ENCODE results near the gene IFFO2.

Gene IFFO2

DNA sequence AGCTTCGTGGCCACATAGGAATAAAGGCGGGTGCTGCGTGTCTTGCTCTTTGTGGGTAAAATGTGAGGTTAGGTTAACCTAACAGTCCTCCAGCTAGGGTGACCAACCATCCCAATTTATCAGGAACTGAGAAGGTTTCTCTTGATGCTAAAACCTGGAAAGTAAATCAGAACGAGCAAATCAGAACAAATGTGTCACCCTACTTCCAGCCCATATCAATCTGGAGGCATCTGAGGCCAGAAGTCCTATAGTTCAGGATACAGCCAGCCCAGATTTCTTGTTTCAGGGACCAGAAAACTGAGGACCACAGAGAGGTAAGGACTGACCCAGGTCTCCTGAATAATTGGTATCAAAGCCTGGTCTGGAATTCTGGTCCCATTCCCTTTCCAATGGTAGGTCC is 3.1 kb upstream of the IFFO2 start:
- Histone ChIP-seq H3K36me3 (ENCODE audit: control insufficient read depth, insufficient read depth, low read length) (no peaks in the 10 kb centered on the region), H3K4me3 (ENCODE audit: extremely low read depth, insufficient read depth, low read length, poor library complexity, severe bottlenecking) (no peak overlapping the region), H3K27ac (ENCODE audit: low read depth, low read length, severe bottlenecking) (no peak overlapping the region), H3K9me3 (ENCODE audit: control insufficient read depth, low read length) (no peaks in the 10 kb centered on the region), H3K4me1 (ENCODE audit: control insufficient read depth, insufficient read depth, low read length, poor library complexity, severe bottlenecking) (peaks cover 25% of the 10 kb centered on the region)
- WGBS, 2 experiments (ENCODE audit: insufficient coverage in 2 of 2), result 71 to 85% methylated on average over 1 to 2 of the region's 4 CpGs

DNA sequence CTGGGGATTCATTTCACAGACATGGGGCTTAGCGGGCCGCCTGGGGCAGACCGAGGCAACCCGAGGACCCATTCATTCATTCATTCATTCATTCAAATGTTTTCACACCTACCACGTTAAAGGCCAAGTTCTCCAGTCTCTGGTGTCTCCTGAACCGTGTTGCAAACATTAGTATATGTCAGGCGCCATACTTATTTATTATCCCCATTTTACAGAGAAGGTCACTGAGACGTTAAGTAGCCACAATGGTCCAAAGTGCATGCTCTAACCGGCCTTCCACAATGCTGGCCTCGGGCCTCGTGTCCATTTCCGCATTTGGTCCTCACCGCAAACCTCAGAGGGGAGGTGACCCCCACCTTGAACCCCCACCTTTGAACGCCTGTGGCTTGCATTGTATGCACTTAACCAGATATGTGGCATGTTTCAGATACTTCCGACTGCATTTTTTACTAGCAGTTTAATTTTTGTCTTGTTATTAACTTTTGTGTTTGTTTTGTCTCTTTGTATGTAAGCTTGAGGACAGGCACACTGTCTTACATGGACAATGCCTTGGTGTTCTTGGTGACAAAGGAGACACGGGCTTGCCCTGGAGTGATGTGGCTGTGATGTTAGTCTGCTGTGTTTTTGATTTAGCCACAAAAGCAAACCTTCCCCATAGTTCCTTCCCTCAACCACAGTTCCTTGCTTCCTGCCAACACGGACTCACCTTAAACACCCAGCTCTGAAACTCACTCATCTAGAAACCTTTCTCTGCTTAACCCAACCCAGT is 1.2 kb upstream of the IFFO2 start:
- no peak overlapping the region for H3K27ac ChIP-seq (ENCODE audit: low read depth, low read length, severe bottlenecking)
- H3K9me3 ChIP-seq (ENCODE audit: control insufficient read depth, low read length), result no peaks in the 10 kb centered on the region
- H3K36me3 ChIP-seq (ENCODE audit: control insufficient read depth, insufficient read depth, low read length), result peaks cover 3% of the 10 kb centered on the region
- H3K4me3 ChIP-seq (ENCODE audit: extremely low read depth, insufficient read depth, low read length, poor library complexity, severe bottlenecking), result peak overlapping the region; percentile 67
- H3K4me1 ChIP-seq (ENCODE audit: control insufficient read depth, insufficient read depth, low read length, poor library complexity, severe bottlenecking), result peaks cover 29% of the 10 kb centered on the region
- WGBS, 2 experiments (ENCODE audit: insufficient coverage in 2 of 2), result 78 to 81% methylated on average over 14 to 15 of the region's 17 CpGs

DNA sequence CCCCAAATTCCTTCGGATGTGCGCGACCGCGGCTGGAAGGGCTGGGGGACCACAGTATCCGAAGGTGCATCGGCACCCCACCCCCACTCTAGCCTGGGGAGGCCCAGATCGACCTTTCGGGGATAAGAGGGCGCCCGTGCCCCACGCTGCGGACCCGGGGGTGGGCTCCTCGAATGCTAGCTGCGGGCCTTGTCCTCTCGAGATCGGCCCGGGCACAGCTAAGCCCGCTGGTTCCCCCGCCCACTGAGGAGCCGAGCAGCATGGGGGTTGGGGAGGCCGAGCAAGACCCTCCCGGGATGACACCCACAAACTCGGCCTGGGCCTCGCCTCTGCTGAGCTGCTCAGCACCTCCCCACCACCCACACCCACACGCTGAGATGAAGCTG is 653 bp upstream of the IFFO2 start:
- H3K4me1 ChIP-seq (ENCODE audit: control insufficient read depth, insufficient read depth, low read length, poor library complexity, severe bottlenecking), result peaks cover 24% of the 10 kb centered on the region
- H3K4me3 ChIP-seq (ENCODE audit: extremely low read depth, insufficient read depth, low read length, poor library complexity, severe bottlenecking), result peak overlapping the region; percentile 67
- H3K27ac ChIP-seq (ENCODE audit: low read depth, low read length, severe bottlenecking), result peak overlapping the region; percentile 49
- WGBS, 2 experiments (ENCODE audit: insufficient coverage in 2 of 2), result 4 to 14% methylated on average over 4 to 21 of the region's 27 CpGs
- H3K9me3 ChIP-seq (ENCODE audit: control insufficient read depth, low read length), result no peaks in the 10 kb centered on the region
- peaks cover 3% of the 10 kb centered on the region for H3K36me3 ChIP-seq (ENCODE audit: control insufficient read depth, insufficient read depth, low read length)

DNA sequence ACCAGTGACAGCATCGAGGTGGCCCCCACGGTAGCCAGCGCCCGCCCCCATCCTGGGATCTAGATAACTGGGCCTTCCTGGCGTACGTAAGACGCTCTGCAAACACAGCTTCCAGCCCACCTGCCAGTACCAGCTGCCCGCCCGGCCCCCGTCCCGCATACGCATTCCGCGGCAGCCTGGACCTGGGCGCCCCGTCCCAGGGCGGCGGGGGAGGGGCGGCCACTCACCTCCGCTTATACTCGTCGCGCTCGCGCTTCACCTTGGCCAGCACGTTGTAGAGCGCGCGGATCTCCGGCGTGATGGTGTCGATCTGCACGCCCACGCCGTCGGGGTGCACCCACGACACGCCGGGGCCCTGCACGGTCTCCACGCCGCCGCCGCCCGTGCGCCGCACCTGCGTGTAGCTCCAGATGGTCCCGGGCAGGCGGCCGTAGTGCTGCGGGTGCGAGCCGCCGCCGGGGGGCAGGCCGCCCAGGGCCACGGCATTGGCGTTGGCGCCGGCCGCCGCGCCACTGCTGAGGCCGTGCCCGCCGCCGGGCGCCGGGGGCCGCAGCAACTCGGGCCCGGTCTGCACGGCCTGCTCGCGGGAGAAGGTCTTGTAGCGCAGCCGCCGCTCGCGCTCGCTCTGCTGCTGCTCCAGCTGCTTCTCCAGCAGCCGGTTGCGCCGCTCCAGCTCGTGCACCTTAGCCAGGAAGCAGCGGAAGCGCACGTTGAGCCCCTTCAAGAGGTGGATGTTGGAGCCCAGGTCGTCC is 859 bp downstream of the IFFO2 start:
- 2% methylated on average over 71 to 81 of the region's 90 CpGs for WGBS, 2 experiments (ENCODE audit: insufficient coverage in 2 of 2)
- H3K4me3 ChIP-seq (ENCODE audit: extremely low read depth, insufficient read depth, low read length, poor library complexity, severe bottlenecking), result peak overlapping the region; percentile 67
- peaks cover 3% of the 10 kb centered on the region for H3K36me3 ChIP-seq (ENCODE audit: control insufficient read depth, insufficient read depth, low read length)
- no peaks in the 10 kb centered on the region for H3K9me3 ChIP-seq (ENCODE audit: control insufficient read depth, low read length)
- H3K27ac ChIP-seq (ENCODE audit: low read depth, low read length, severe bottlenecking), result no peak overlapping the region
- H3K4me1 ChIP-seq (ENCODE audit: control insufficient read depth, insufficient read depth, low read length, poor library complexity, severe bottlenecking), result peaks cover 33% of the 10 kb centered on the region

DNA sequence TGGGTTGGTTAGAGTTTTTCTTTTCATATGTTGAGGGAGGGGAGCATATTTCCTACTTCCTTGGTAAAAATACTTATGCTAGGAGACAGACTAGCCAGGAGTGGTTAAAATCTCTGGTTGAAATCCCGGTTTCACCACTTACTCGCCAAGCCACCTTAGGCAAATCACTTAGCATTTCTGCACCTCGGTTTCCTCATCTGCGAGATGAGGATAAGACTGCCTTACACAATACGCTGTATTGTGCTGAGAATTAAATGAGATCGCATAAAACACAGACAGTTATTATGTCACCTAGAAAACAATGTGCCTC is 1.4 kb downstream of the IFFO2 start:
- peak overlapping the region; percentile 67 for H3K4me3 ChIP-seq (ENCODE audit: extremely low read depth, insufficient read depth, low read length, poor library complexity, severe bottlenecking)
- no peaks in the 10 kb centered on the region for H3K9me3 ChIP-seq (ENCODE audit: control insufficient read depth, low read length)
- WGBS, 2 experiments (ENCODE audit: insufficient coverage in 2 of 2), result 45 to 47% methylated on average over 3 to 6 of the region's 6 CpGs
- peaks cover 3% of the 10 kb centered on the region for H3K36me3 ChIP-seq (ENCODE audit: control insufficient read depth, insufficient read depth, low read length)
- H3K4me1 ChIP-seq (ENCODE audit: control insufficient read depth, insufficient read depth, low read length, poor library complexity, severe bottlenecking), result peaks cover 38% of the 10 kb centered on the region
- peak overlapping the region; percentile 59 for H3K27ac ChIP-seq (ENCODE audit: low read depth, low read length, severe bottlenecking)

DNA sequence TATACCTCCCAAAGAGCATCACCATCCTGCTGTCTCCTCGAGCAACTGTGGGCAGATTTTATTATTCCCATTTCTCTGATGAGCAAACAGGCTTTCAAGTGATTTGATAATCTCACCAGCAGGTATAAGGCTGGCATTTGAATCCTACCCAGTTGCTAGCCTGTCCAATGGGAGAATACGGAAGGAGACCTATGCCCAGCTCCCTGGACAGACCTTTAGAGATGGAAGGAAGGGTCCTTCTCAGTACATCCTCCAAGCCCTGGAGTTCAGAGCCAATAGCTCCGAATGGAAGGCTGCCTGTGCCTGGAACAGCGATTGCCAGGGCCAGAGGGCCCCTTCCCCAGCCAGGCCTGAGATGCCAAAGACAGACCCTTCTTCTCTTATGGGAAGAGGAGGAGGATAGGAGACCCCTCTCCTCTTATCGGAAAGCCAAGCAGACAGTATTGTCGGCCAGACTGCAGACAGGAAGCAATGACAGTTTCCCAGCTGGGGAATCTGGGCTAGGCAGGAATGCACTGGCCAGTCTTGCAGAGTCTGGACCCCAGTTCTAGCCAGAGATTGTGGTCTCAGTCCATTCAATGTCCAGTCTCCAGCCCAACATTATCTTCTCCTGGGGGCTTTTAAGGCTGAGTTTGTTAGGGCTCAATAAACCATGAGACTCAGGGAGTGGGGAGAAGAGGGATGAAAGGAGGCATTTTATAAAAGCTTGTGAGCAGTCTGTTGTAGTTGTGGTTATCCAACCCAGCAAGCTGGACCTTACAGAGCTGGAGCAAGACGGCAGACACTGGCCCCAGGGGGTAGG is 2.0 kb downstream of the IFFO2 start:
- Histone ChIP-seq H3K36me3 (ENCODE audit: control insufficient read depth, insufficient read depth, low read length) (peaks cover 3% of the 10 kb centered on the region), H3K4me3 (ENCODE audit: extremely low read depth, insufficient read depth, low read length, poor library complexity, severe bottlenecking) (peak overlapping the region; percentile 67), H3K27ac (ENCODE audit: low read depth, low read length, severe bottlenecking) (peak overlapping the region; percentile 59), H3K4me1 (ENCODE audit: control insufficient read depth, insufficient read depth, low read length, poor library complexity, severe bottlenecking) (peaks cover 39% of the 10 kb centered on the region), H3K9me3 (ENCODE audit: control insufficient read depth, low read length) (no peaks in the 10 kb centered on the region)
- 70 to 83% methylated on average over 2 to 5 of the region's 7 CpGs for WGBS, 2 experiments (ENCODE audit: insufficient coverage in 2 of 2)

DNA sequence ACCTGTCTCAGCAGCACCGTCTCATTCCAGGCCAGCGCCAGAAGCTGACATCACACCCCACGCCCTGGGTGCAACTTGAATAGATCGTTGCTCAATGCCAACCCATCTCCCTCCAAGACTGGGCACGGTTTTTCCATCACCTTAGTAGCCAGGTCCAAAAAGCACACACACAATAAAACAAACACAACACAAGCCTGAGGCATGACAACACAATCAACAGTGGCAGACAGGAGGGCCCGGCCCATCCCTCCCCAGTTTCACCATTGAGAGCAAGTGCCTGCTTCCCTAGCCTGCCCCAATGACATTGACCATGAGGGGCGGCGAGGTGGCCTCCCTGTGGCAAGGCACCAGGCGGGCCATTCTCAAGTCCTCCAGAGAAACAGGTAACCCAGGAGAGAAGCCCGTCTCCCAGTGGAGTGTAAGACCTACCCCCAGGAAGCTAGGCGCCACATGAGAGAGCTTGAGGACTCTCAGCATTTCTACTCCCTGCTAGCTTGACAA is 2.7 kb downstream of the IFFO2 start:
- Histone ChIP-seq H3K27ac (ENCODE audit: low read depth, low read length, severe bottlenecking) (no peak overlapping the region), H3K9me3 (ENCODE audit: control insufficient read depth, low read length) (no peaks in the 10 kb centered on the region), H3K36me3 (ENCODE audit: control insufficient read depth, insufficient read depth, low read length) (peaks cover 3% of the 10 kb centered on the region), H3K4me1 (ENCODE audit: control insufficient read depth, insufficient read depth, low read length, poor library complexity, severe bottlenecking) (peaks cover 45% of the 10 kb centered on the region), H3K4me3 (ENCODE audit: extremely low read depth, insufficient read depth, low read length, poor library complexity, severe bottlenecking) (peak overlapping the region; percentile 67)
- 86 to 91% methylated on average over 8 to 11 of the region's 11 CpGs for WGBS, 2 experiments (ENCODE audit: insufficient coverage in 2 of 2)

DNA sequence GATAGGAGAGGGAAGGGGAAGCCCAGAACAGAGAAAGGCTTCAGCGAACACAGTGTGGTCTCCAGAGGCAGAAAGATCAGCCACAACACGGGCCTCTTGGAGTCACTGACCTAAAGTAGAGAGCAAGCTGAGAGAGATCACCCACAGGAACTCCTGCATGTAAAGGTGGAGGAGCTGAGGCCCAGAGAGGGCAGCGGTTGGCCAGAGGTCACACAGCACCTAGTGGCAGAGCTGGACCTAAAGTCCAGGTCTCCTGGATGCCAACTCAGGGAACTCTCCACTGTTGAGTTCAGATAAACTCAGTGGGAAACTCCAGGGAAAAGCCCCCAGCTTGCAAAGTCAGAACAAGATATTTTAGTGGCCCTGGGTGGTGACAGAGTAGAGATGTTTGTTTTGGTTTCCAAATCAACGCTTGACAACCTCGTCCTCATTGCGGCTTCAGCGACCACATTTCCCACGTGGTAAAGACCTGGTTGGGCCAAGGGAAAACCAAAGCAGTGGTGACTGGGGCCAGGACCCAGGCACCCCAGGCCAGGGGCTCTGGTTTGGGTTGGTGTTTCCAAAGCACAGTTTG is 4.6 kb downstream of the IFFO2 start:
- Histone ChIP-seq H3K36me3 (ENCODE audit: control insufficient read depth, insufficient read depth, low read length) (peaks cover 6% of the 10 kb centered on the region), H3K27ac (ENCODE audit: low read depth, low read length, severe bottlenecking) (peak overlapping the region; percentile 95), H3K4me3 (ENCODE audit: extremely low read depth, insufficient read depth, low read length, poor library complexity, severe bottlenecking) (no peak overlapping the region), H3K4me1 (ENCODE audit: control insufficient read depth, insufficient read depth, low read length, poor library complexity, severe bottlenecking) (peaks cover 53% of the 10 kb centered on the region), H3K9me3 (ENCODE audit: control insufficient read depth, low read length) (no peaks in the 10 kb centered on the region)
- 89 to 91% methylated on average over 8 of the region's 8 CpGs for WGBS, 2 experiments (ENCODE audit: insufficient coverage in 2 of 2)

DNA sequence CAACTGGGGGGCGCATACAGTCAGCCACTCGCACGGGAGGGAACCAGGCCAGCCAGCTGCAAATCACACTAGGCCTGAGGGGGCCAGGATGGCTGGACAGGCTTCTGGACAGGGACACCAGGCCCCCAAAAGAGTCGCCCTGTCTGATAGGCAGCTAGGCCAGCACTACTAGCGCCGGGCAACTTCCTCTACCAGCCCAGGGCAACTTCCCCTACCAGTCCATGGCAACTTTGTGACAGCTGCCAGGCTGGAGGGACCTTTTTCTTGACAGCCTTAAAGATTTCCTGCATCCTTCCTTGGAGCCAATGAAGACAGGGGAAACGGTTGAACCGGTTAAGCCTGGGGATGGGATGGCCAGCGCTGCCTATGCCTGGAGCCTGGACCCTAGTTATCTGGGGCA is 5.1 kb downstream of the IFFO2 start:
- Histone ChIP-seq H3K4me1 (ENCODE audit: control insufficient read depth, insufficient read depth, low read length, poor library complexity, severe bottlenecking) (peaks cover 56% of the 10 kb centered on the region), H3K4me3 (ENCODE audit: extremely low read depth, insufficient read depth, low read length, poor library complexity, severe bottlenecking) (no peak overlapping the region), H3K9me3 (ENCODE audit: control insufficient read depth, low read length) (no peaks in the 10 kb centered on the region), H3K27ac (ENCODE audit: low read depth, low read length, severe bottlenecking) (peak overlapping the region; percentile 95), H3K36me3 (ENCODE audit: control insufficient read depth, insufficient read depth, low read length) (peaks cover 6% of the 10 kb centered on the region)
- WGBS, 2 experiments (ENCODE audit: insufficient coverage in 2 of 2), result 83 to 89% methylated on average over 9 of the region's 9 CpGs

DNA sequence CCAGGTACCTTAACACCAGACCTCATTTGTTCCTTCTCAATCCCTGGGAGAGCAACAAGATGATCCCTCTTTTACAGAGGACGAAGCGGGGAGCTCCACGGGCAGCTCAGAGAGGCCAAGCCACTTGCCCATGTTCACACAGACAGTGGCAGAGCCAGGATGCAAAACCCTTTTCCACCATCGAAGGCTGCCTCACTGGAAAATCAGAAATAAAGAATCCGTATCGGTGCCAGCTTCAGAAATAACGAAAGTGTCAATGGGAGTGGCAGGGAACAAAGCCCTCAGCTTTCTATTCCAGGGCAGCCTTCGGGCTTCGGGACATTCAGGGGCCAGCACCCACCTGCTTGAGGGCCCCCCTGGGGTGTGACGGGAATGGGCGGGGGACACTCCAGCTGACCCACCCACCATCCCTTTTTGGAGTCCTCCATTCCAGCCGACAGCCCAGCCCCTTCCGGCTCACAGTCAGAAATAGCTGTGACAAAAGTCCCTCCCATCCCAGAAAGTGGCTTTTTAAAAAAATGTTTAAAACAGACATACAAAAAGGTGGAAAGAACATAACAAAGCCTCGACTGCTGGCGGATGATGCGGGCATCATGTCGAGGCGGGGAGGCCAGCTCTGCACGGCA is 6.0 kb downstream of the IFFO2 start:
- H3K36me3 ChIP-seq (ENCODE audit: control insufficient read depth, insufficient read depth, low read length), result peaks cover 6% of the 10 kb centered on the region
- 63 to 76% methylated on average over 14 to 16 of the region's 19 CpGs for WGBS, 2 experiments (ENCODE audit: insufficient coverage in 2 of 2)
- H3K27ac ChIP-seq (ENCODE audit: low read depth, low read length, severe bottlenecking), result peak overlapping the region; percentile 95
- H3K4me1 ChIP-seq (ENCODE audit: control insufficient read depth, insufficient read depth, low read length, poor library complexity, severe bottlenecking), result peaks cover 61% of the 10 kb centered on the region
- H3K9me3 ChIP-seq (ENCODE audit: control insufficient read depth, low read length), result no peaks in the 10 kb centered on the region
- peak overlapping the region; percentile 9 for H3K4me3 ChIP-seq (ENCODE audit: extremely low read depth, insufficient read depth, low read length, poor library complexity, severe bottlenecking)

All from mesodermal cell (in vitro differentiated cells).